Ramos (cell line): Measurements from ENCODE around the gene EFTUD2.

Experiments used
- in situ Hi-C: fragments of 300-500 bp; cut with MboI; formaldehyde crosslinking; loops from one replicate; pipeline ENCODE4 v1.14.3; 2022; ENCODE audit warnings: low sequenced_read_pairs; ENCODE audit not compliant: unreplicated experiment

The EFTUD2 gene

GRCh38 chr17:44912763-44913544 lies 13.7 kb upstream of the EFTUD2 start:
- in situ Hi-C loops, result no loop called here

DNA sequence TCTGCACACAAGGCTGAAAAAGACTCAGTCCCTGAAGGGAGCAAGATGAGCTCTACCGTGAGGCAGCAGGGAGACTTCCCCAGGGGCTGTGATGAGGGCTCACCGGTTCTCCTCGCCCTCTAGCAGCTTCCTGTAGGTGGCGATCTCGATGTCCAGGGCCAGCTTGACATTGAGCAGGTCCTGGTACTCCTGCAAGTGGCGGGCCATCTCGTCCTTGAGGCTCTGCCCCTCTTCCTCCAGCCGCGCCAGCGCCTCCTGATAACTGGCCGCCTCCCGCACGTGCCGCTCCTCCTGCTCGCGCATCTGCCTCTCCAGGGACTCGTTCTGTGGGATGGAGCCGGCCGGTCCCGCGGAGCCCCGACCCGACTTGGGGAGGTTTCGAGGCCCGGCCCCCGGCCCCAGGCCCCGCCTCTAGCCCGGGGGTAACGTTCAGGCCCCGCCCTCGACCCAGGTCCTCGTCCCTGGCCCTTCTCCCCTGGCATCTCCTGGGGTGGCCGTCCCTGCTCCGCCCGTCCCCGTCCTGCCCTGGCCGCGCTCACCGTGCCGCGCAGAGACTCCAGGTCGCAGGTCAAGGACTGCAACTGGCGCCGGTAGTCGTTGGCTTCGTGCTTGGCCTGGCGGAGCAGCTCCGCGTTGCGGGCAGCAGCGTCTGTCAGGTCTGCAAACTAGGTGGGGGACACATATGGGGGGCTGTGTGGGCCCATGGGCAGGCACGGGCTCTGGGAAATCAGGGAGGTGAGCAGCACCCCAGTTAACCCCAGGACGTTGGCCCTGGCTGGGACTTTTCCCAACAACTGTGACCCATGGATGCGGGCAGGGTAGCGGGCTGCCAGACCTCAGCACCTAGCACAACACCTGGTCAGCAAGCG lies 12.1 kb upstream of the EFTUD2 start:
- in situ Hi-C loops, result no loop called here

DNA sequence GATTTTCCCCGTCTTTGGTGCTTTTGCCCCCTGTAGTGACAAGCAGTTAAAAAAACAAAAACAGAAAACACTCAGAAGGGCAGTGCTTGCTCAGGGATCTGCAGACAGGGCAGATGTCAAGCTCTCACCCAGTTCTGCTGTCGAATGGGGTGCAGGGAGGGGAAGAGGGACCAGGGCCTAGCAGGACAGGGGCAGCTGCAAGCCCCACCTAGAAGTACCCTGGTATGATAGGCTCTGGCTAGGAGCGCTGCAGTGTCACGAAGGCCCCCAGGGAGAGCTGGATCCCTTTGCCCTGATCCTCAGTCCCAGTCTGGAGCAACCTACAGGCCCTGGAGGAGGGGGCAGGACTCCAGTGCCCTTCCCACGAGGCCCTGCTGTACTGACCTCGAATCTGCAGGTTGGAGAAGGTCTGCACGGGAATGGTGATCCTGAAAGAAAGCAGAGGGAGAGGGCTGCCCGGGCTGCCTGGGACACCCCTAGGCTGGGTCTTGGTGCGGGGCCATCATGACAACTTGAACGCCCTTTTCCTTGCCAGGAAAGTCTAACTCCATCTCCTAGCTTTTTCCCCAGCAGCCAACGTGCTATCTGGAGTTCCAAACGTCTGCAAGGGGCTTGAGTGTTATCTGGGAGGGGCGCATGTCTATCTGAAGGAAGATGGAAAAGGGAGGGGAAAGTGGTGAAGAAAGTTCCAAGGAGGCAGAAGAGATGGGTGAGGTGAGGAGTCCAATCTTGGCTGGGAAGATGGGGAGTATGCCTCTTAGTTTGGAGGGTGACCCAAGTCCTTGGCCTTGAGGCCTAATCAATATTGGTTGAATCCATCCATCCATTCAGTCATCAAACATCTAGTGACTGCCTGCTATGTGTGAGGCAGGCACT lies 11.2 kb upstream of the EFTUD2 start:
- in situ Hi-C loops, result no loop called here

DNA sequence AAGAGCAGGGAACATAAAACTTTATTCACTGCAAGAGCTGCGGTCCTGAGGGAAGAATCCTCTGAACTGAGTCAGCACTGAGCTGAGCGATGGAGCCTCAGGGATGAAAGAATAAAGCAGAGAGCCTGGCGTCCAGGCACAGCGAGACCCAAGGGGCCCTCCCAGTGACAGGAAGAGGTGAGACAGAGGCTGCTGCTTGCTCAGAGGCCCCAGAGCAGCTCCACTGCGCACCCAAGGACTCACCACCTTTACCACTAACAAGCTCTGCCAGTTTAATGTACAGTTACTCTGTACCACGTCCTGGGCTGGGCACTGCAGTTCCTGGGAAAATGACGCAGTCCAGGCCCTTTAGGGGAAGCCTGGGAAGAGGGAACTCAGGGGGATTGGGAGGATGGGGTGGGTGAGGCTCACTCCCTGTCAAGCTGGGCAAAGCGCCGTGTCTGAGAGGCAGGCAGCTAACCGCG lies 10.5 kb upstream of the EFTUD2 start:
- in situ Hi-C loops, result no loop called here

GRCh38 chr17:44908761-44909326 lies 9.6 kb upstream of the EFTUD2 start:
- in situ Hi-C loops, result no loop called here

- in situ Hi-C loops, result no loop called here
Measured at GRCh38 chr17:44907729-44908470, 8.7 kb upstream of the EFTUD2 start.

DNA sequence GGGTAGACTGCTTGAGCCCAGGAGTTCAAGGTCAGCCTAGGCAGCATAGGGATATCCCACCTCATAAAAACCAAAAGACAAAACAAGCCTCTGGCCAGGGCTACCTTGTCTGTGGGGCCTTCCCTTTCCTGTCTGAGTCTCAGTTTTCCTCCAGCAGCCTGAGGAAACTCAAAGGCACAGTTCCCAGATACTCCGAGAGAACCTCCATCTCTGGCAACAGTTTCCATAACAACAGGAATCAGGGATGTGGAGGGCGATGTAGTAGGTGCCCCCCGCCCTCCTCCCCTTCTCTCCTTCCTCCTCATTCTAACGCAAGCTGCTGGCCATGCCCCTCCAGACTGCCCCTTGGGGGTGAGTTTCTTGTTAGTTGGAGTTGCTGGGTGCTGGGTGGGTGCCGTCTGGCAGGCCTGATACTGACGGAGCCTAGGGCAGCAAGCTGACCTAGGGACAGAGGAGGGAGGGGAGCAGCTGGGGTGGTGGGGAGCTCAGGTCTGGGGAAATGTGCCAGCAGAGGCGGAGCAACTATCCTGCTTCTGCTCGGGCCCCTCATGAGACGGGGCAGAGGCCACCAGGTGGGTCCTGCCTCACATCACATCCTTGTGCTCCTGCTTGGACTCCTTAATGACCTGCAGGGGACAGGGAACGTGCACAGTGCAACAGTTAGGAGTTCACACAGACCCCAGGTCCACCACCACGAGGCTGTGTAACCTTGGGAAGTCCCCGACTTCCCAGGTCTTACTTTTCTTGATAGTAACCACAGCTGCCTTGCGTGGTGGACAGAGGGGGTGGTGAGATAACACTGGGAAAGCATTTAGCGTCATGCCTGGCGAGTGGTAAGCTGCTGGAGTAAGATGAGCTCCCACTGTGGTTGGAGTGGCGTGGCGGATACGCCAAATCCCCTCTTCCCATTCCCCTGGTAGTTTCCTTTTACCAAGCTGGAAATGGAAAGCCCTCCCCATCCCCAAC lies 7.8 kb upstream of the EFTUD2 start:
- in situ Hi-C loops, result no loop called here

DNA sequence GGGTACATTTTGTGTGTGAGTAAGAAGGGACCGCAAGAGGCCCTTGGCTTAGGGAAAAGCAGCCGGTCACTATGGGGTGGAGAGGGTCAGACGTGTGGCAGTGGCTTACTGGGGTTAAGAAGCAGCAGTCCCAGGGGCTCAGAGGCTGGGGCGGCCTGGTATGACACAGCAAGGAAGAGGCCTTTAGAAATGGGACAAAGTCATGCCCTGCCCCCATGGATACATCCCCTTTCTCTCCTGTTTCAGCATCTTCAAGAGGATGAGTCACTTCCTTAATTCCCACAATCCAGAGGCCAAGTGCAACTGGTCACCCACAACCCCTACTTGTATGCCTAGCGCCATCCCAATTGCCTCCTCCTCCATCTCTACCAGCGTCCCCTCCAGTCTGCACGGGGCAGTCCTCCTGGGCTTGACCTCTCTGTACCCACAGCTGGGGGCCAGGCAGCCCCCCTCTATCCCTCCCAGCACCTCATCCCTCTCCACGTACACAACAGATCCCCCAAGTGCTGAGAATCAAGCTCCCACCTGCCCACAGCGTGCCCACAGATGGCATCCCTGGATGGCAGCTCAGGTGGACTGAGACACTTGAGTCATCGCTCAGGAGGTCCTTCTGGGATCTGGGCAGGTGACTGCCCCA lies 6.9 kb upstream of the EFTUD2 start:
- in situ Hi-C loops, result no loop called here

- in situ Hi-C loops, result no loop called here
Measured at GRCh38 chr17:44905006-44906000, 6.1 kb upstream of the EFTUD2 start.

DNA sequence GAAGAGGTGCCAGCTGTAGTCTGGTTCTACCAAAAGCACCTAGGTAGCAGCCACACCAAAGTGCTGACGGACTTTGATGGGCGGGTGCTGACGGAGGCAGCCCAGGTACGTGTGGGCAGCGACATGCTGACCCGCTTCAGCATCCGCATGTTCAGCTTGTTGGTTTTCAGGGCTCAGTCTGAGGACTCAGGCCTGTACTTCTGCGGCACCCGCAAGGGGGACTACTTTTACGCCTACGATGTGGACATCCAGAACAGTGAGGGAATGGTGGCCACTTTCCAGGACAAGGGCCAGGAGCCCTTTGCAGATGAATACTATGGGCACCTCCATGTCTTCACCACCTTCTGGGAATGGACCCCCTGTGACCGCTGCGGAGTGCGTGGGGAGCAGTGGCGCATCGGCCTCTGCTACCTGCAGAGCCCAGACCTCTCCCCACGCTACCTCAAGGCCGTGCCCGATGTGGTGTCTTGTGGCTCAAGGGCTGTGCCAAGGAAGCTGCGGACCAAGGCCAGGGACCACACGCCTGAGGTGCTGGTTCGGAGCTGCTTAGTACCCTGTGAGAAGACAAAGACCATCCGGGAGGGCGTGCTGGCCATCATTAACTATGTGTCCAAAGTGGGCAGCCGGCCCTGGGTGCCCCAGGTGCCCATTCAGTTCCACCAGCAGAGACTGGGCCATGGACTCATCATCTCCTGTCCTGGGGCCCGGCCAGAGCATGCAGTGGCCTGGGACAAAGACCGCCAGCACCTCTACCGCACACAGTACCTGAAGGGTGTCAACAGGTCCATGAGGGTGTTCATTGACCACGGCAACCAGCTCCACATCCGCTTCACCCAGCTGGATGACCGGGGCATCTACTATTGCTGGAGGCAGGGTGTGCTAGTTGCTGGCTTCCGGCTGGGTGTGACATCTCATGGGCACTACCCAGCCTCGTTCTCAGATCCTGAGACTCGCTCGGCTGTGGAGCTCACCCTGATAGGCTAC lies 5.0 kb upstream of the EFTUD2 start:
- in situ Hi-C loops, result no loop called here

- in situ Hi-C loops, result no loop called here
Measured at GRCh38 chr17:44903012-44903685, 3.9 kb upstream of the EFTUD2 start.

DNA sequence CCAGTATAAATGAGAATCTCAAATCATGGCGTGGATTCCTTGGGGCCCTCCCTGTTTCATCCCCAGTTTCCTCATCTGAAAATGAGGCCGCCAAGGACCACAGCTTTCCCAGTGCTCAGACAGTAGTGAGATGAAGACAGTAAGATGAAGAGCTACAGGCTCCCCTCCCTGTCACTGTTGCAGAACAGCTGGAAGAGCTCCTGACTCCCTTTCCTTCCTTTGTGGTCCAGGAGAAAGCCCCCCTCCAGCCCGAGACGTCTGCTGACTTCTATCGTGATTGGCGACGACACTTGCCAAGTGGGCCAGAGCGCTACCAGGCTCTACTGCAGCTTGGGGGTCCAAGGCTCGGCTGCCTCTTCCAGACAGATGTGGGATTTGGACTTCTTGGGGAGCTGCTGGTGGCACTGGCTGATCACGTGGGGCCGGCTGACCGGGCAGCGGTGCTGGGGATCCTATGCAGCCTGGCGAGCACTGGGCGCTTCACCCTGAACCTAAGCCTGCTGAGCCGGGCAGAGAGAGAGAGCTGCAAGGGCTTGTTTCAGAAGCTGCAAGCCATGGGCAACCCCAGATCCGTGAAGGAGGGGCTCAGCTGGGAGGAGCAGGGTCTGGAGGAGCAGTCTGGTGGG lies 3.0 kb upstream of the EFTUD2 start:
- in situ Hi-C loops, result no loop called here

DNA sequence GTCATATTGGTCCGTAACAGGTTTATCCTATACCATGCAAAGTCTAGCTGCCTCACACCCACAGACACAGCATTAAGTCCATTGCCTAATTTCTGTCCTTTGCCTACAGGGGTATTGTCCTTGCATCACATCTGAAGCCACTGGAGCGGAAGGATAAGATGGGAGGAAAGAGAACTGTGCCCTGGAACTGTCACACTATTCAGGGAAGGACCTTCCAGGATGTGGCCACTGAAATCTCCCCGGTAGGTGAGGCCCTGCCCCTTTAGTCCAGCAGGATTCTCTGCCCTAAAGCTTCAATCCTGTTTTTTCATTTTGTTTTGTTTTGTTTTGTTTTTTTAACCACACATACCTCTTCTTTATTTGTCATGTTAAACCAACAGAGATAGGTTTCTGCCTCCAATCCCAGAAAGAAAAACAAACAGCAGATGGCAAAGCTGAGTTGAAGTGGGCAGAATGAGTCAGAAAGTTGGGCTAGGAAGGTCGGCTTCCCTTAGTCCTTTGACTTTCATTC lies 2.2 kb upstream of the EFTUD2 start:
- in situ Hi-C loops, result no loop called here

DNA sequence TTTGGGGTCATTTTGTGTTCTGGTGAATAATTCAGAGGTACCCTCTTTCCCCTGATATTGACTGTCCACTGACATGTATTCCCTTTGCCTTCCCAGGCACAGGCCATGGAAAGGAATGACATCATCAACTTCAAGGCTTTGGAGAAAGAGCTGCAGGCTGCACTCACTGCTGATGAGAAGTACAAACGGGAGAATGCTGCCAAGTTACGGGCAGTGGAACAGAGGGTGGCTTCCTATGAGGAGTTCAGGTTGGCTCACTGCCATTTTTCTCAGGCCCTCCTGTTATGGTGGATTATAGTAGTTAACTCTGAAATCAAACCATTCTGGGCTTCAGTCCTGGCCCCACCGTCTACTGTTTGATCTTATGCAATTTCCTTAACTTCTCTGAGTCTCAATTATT lies 1.6 kb upstream of the EFTUD2 start:
- in situ Hi-C loops, result no loop called here

- in situ Hi-C loops, result no loop called here
Measured at GRCh38 chr17:44898768-44899073, 524 bp downstream of the EFTUD2 start.
